Hepatocyte (in vitro differentiated cells): ENCODE data around the gene SNCA. TPM values are rescaled to one million over a fixed set of nuclear protein-coding genes. Genes with fewer than 3 reads are reported as not detected.

Source experiments
- DNase-seq: peaks from one replicate; pipeline ENCODE4 v3.0.0-alpha.2; 2016; ENCODE audit warnings: low spot score
- H2AFZ ChIP-seq: fragments of 200-600 bp; sonication (generic); 2 replicates; pipeline ENCODE4 v1.6.0; 2016; ENCODE audit warnings: antibody characterized with exemption, mild to moderate bottlenecking
- H3K27ac ChIP-seq: fragments of 200-600 bp; sonication (generic); 2 replicates; pipeline ENCODE4 v1.5.1; 2016; ENCODE audit warnings: mild to moderate bottlenecking
- H3K27me3 ChIP-seq: fragments of 200-600 bp; sonication (generic); 2 replicates; pipeline ENCODE4 v1.6.1; 2016
- H3K36me3 ChIP-seq: fragments of 200-600 bp; sonication (generic); replicated peaks from 2 replicates; pipeline ENCODE4 v1.5.1; 2016; ENCODE audit warnings: low read depth; ENCODE audit not compliant: insufficient read depth
- H3K4me1 ChIP-seq: fragments of 200-600 bp; sonication (generic); 2 replicates; pipeline ENCODE4 v1.5.1; 2016; ENCODE audit warnings: mild to moderate bottlenecking, moderate library complexity; ENCODE audit not compliant: insufficient read depth
- H3K4me2 ChIP-seq: fragments of 200-600 bp; sonication (generic); 2 replicates; pipeline ENCODE4 v1.6.0; 2016
- H3K4me3 ChIP-seq: fragments of 200-600 bp; sonication (generic); 2 replicates; pipeline ENCODE4 v1.5.1; 2016; ENCODE audit warnings: mild to moderate bottlenecking
- H3K79me2 ChIP-seq: fragments of 200-600 bp; sonication (generic); 2 replicates; pipeline ENCODE4 v1.6.0; 2017; ENCODE audit warnings: mild to moderate bottlenecking
- H3K9me2 ChIP-seq: fragments of 200-600 bp; sonication (generic); replicated peaks from 2 replicates; pipeline ENCODE4 v1.6.0; 2017; ENCODE audit warnings: mild to moderate bottlenecking; ENCODE audit not compliant: insufficient read depth
- H3K9me3 ChIP-seq: fragments of 200-600 bp; sonication (generic); 2 replicates; pipeline ENCODE4 v1.5.1; 2016; ENCODE audit warnings: low read depth, mild to moderate bottlenecking
- H4K20me1 ChIP-seq: fragments of 200-600 bp; sonication (generic); 2 replicates; pipeline ENCODE4 v1.6.0; 2016; ENCODE audit warnings: mild to moderate bottlenecking; ENCODE audit not compliant: insufficient read depth, poor library complexity, severe bottlenecking
- CTCF ChIP-seq: fragments of 200-600 bp; sonication (generic); IDR thresholded peaks from 2 replicates; pipeline ENCODE4 v1.5.1; 2016; ENCODE audit warnings: antibody characterized with exemption, mild to moderate bottlenecking; ENCODE audit not compliant: poor library complexity
- EZH2 ChIP-seq: fragments of 200-600 bp; sonication (generic); IDR thresholded peaks from 2 replicates; pipeline ENCODE4 v1.6.1; 2016; ENCODE audit warnings: antibody characterized with exemption, mild to moderate bottlenecking, borderline replicate concordance
- EZH2phosphoT487 ChIP-seq: fragments of 200-600 bp; sonication (generic); IDR thresholded peaks from one replicate; pipeline ENCODE4 v1.6.1; 2018; ENCODE audit warnings: antibody characterized with exemption, mild to moderate bottlenecking, low read depth, moderate library complexity; ENCODE audit not compliant: unreplicated experiment, severe bottlenecking
- WGBS: methylation state at CpG from one replicate; pipeline ENCODE4 v1.1.6; 2016; ENCODE audit warnings: low lambda C conversion rate; ENCODE audit errors: missing lambda C conversion rate; 5-methylcytosine and 5-hydroxymethylcytosine counted together
- polyA plus RNA-seq: library from polyadenylated mRNA; unstranded; fragments of >200 nt; fragmentation: Nextera tagmentation; extraction: Ambion mirVana; gene quantifications from 2 replicates; pipeline ENCODE4 v1.2.1, GENCODE V29; 2016
- total RNA-seq: library from RNA; depleted of rRNA; stranded (reverse); fragments of >200 nt; gene quantifications from 2 replicates; pipeline ENCODE4 v1.2.3, GENCODE V29; 2014

Gene SNCA
- total and polyA plus RNA-seq, 2 experiments from 2014 or later, result 8.9 to 14.0 TPM

- Histone ChIP-seq H3K9me2 (no peaks in the 10 kb centered on the region), H3K4me2 (no peak overlapping the region), H3K4me1 (no peaks in the 10 kb centered on the region), H3K27me3 (no peaks in the 10 kb centered on the region), H3K79me2 (no peaks in the 10 kb centered on the region), H3K9me3 (no peaks in the 10 kb centered on the region), H4K20me1 (no peaks in the 10 kb centered on the region), H2AFZ (no peak overlapping the region), H3K27ac (no peak overlapping the region), H3K4me3 (no peak overlapping the region), H3K36me3 (no peaks in the 10 kb centered on the region)
- no peak for TF ChIP-seq CTCF
- TF ChIP-seq EZH2, result no peak
- no peak for TF ChIP-seq EZH2phosphoT487
- DNase-seq, result no peak
- WGBS, result 82% methylated on average over 2 of the region's 2 CpGs
Measured at GRCh38 chr4:89781321-89781720, 55.6 kb downstream of the SNCA start.

GRCh38 chr4:89773805-89774204 lies 63.2 kb downstream of the SNCA start:
- H3K9me3 ChIP-seq, result no peaks in the 10 kb centered on the region
- no peak overlapping the region for H3K4me2 ChIP-seq
- no peak for TF ChIP-seq EZH2phosphoT487
- no peak for TF ChIP-seq CTCF
- TF ChIP-seq EZH2, result no peak
- no peaks in the 10 kb centered on the region for H3K9me2 ChIP-seq
- no peaks in the 10 kb centered on the region for H3K36me3 ChIP-seq
- H4K20me1 ChIP-seq, result no peaks in the 10 kb centered on the region
- H3K27ac ChIP-seq, result no peak overlapping the region
- WGBS, result 93% methylated on average over 2 of the region's 2 CpGs
- no peak overlapping the region for H2AFZ ChIP-seq
- no peak for DNase-seq
- no peak overlapping the region for H3K4me3 ChIP-seq
- H3K27me3 ChIP-seq, result no peaks in the 10 kb centered on the region
- H3K4me1 ChIP-seq, result no peaks in the 10 kb centered on the region
- H3K79me2 ChIP-seq, result no peaks in the 10 kb centered on the region

- WGBS, result 95% methylated on average over 3 of the region's 3 CpGs
Measured at GRCh38 chr4:89769856-89770255, 67.1 kb downstream of the SNCA start.

More at GRCh38 chr4:89769856-89770255, 67.1 kb downstream of the SNCA start:
- no peaks in the 10 kb centered on the region for H4K20me1 ChIP-seq
- H3K27me3 ChIP-seq, result no peaks in the 10 kb centered on the region
- H2AFZ ChIP-seq, result no peak overlapping the region
- H3K36me3 ChIP-seq, result no peaks in the 10 kb centered on the region
- no peaks in the 10 kb centered on the region for H3K9me2 ChIP-seq
- no peaks in the 10 kb centered on the region for H3K9me3 ChIP-seq
- H3K4me2 ChIP-seq, result no peak overlapping the region
- no peaks in the 10 kb centered on the region for H3K79me2 ChIP-seq
- TF ChIP-seq CTCF, result no peak
- TF ChIP-seq EZH2, result no peak
- TF ChIP-seq EZH2phosphoT487, result no peak
- no peak overlapping the region for H3K4me3 ChIP-seq
- H3K27ac ChIP-seq, result no peak overlapping the region
- no peak for DNase-seq
- no peaks in the 10 kb centered on the region for H3K4me1 ChIP-seq
